Measurements from ENCODE around the gene CCM2.

The CCM2 gene

GRCh38 chr7:45084336-45084735, 84.3 kb downstream of the CCM2 start:
- TF ChIP-seq CTCF (conservative IDR thresholded peaks at IDR 0.05) = no peak

GRCh38 chr7:45084901-45085618, 85.1 kb downstream of the CCM2 start:
- TF ChIP-seq CTCF (conservative IDR thresholded peaks at IDR 0.05) = no peak
- H3K27ac ChIP-seq = no peak overlapping the region

More at GRCh38 chr7:45084336-45084735, 84.3 kb downstream of the CCM2 start:
- H3K27ac ChIP-seq = no peak overlapping the region

- no peak for TF ChIP-seq CTCF (conservative IDR thresholded peaks at IDR 0.05)
- H3K27ac ChIP-seq = no peak overlapping the region
Observed at GRCh38 chr7:45085619-45086200, 85.7 kb downstream of the CCM2 start.

GRCh38 chr7:45086331-45087065, 86.5 kb downstream of the CCM2 start:
- TF ChIP-seq CTCF (conservative IDR thresholded peaks at IDR 0.05) = no peak
- no peak overlapping the region for H3K27ac ChIP-seq

- no peak overlapping the region for H3K27ac ChIP-seq
- TF ChIP-seq CTCF (conservative IDR thresholded peaks at IDR 0.05) = no peak
Observed at GRCh38 chr7:45087301-45088145, 87.5 kb downstream of the CCM2 start.

- no peak for TF ChIP-seq CTCF (conservative IDR thresholded peaks at IDR 0.05)
- no peak overlapping the region for H3K27ac ChIP-seq
Observed at GRCh38 chr7:45088146-45088701, 88.2 kb downstream of the CCM2 start.

Data from VCaP (cell line).